ENCODE data around the gene STOML1.

The STOML1 gene

GRCh38 chr15:74022706-74023470, 30.8 kb upstream of the STOML1 start:
- DNase-seq, result no peak
- peaks cover 3% of the 10 kb centered on the region for H3K9me3 Mint-ChIP-seq
- no peak overlapping the region for H3K27ac Mint-ChIP-seq
- H3K4me1 Mint-ChIP-seq, result no peaks in the 10 kb centered on the region
- no peak overlapping the region for H3K4me3 Mint-ChIP-seq
- peaks cover 39% of the 10 kb centered on the region for H3K36me3 Mint-ChIP-seq (ENCODE audit: low read depth)
- no peaks in the 10 kb centered on the region for H3K27me3 Mint-ChIP-seq (ENCODE audit: low read depth, poor library complexity)
- TF ChIP-seq CTCF (IDR thresholded peaks at IDR 0.05), result no peak

GRCh38 chr15:74019734-74020133, 27.6 kb upstream of the STOML1 start:
- Mint-ChIP-seq H3K4me3 (no peak overlapping the region), H3K27ac (no peak overlapping the region), H3K36me3 (ENCODE audit: low read depth) (peaks cover 48% of the 10 kb centered on the region)

GRCh38 chr15:74013374-74013894, 21.3 kb upstream of the STOML1 start:
- DNase-seq, result no peak
- no peaks in the 10 kb centered on the region for H3K27me3 Mint-ChIP-seq (ENCODE audit: low read depth, poor library complexity)
- peaks cover 7% of the 10 kb centered on the region for H3K9me3 Mint-ChIP-seq
- TF ChIP-seq CTCF (IDR thresholded peaks at IDR 0.05), result no peak
- H3K4me1 Mint-ChIP-seq, result peaks cover 27% of the 10 kb centered on the region
- H3K27ac Mint-ChIP-seq, result no peak overlapping the region
- H3K36me3 Mint-ChIP-seq (ENCODE audit: low read depth), result peaks cover 38% of the 10 kb centered on the region
- H3K4me3 Mint-ChIP-seq, result no peak overlapping the region

More at GRCh38 chr15:74019734-74020133, 27.6 kb upstream of the STOML1 start:
- peaks cover 3% of the 10 kb centered on the region for H3K9me3 Mint-ChIP-seq
- no peak for DNase-seq
- TF ChIP-seq CTCF (IDR thresholded peaks at IDR 0.05), result no peak
- no peaks in the 10 kb centered on the region for H3K27me3 Mint-ChIP-seq (ENCODE audit: low read depth, poor library complexity)
- H3K4me1 Mint-ChIP-seq, result no peaks in the 10 kb centered on the region

- Mint-ChIP-seq H3K9me3 (peaks cover 7% of the 10 kb centered on the region), H3K4me1 (peaks cover 44% of the 10 kb centered on the region), H3K4me3 (peak overlapping the region; percentile 5), H3K27me3 (ENCODE audit: low read depth, poor library complexity) (no peaks in the 10 kb centered on the region), H3K27ac (peak overlapping the region; percentile 91), H3K36me3 (ENCODE audit: low read depth) (peaks cover 51% of the 10 kb centered on the region)
- no peak for TF ChIP-seq CTCF (IDR thresholded peaks at IDR 0.05)
- DNase-seq, result no peak
Measured at GRCh38 chr15:74011610-74012009, 19.5 kb upstream of the STOML1 start.

- no peak for DNase-seq
- TF ChIP-seq CTCF (IDR thresholded peaks at IDR 0.05), result no peak
- Mint-ChIP-seq H3K4me1 (peaks cover 49% of the 10 kb centered on the region), H3K9me3 (peaks cover 7% of the 10 kb centered on the region), H3K27me3 (ENCODE audit: low read depth, poor library complexity) (no peaks in the 10 kb centered on the region), H3K4me3 (peak overlapping the region; percentile 5), H3K27ac (peak overlapping the region; percentile 91), H3K36me3 (ENCODE audit: low read depth) (peaks cover 56% of the 10 kb centered on the region)
Measured at GRCh38 chr15:74010929-74011540, 18.9 kb upstream of the STOML1 start.

Measured in nephron progenitor cell (in vitro differentiated cells).